ENCODE measurements around the gene TUBGCP2. TPM values are rescaled to one million over a fixed set of nuclear protein-coding genes. Genes with fewer than 3 reads are reported as not detected.

The TUBGCP2 gene
- polyA plus RNA-seq, 3 donors, result 25.9 to 78.6 (median 39.3) TPM

DNA sequence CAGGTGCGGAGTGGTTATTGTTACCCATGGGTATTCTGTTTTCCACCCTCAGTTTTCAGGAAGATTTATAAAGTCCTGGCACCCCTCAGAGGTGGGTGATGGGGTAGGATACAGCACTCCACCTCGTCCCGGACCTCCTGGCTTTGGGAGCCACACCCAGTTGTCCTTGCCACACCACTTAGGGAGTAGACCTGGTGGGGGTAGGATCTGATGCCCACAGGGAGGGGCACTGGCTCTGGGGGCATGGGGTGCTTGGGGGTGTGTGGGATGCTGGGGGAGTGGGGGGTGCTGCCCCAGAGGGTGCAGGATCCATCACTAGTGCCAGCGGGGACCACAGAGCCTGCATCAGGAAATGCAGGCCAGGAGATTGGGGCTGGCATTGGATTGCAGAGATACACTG, 4.5 kb upstream of the TUBGCP2 start:
- 67% methylated on average over 1 of the region's 4 CpGs for WGBS (ENCODE audit: insufficient coverage)
- H3K27me3 Mint-ChIP-seq (ENCODE audit: low read depth in 3 of 3), result peaks cover 5 to 9% (median 7%) of the 10 kb centered on the region in 3 donors
- H3K4me1 Mint-ChIP-seq, result peaks cover 6% of the 10 kb centered on the region
- TF ChIP-seq, protein P1, sequence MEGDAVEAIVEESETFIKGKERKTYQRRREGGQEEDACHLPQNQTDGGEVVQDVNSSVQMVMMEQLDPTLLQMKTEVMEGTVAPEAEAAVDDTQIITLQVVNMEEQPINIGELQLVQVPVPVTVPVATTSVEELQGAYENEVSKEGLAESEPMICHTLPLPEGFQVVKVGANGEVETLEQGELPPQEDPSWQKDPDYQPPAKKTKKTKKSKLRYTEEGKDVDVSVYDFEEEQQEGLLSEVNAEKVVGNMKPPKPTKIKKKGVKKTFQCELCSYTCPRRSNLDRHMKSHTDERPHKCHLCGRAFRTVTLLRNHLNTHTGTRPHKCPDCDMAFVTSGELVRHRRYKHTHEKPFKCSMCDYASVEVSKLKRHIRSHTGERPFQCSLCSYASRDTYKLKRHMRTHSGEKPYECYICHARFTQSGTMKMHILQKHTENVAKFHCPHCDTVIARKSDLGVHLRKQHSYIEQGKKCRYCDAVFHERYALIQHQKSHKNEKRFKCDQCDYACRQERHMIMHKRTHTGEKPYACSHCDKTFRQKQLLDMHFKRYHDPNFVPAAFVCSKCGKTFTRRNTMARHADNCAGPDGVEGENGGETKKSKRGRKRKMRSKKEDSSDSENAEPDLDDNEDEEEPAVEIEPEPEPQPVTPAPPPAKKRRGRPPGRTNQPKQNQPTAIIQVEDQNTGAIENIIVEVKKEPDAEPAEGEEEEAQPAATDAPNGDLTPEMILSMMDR (IDR thresholded peaks at IDR 0.05), result no peak
- H3K27ac Mint-ChIP-seq, result no peak overlapping the region
- H3K4me1 ChIP-seq (ENCODE audit: control insufficient read depth in 1 of 2, insufficient read depth in 2 of 2, low read length in 2 of 2), result peaks cover 5 to 7% of the 10 kb centered on the region in 2 donors
- no peak overlapping the region for H3K4me3 Mint-ChIP-seq
- no peaks in the 10 kb centered on the region for H3K9me3 ChIP-seq (replicated peaks in 1 of 2; ENCODE audit: control insufficient read depth in 1 of 2, insufficient read depth in 1 of 2, low read length in 2 of 2)
- H3K9ac ChIP-seq (ENCODE audit: insufficient read depth, low read length, poor library complexity, severe bottlenecking), result no peak overlapping the region
- peaks cover 25 to 40% of the 10 kb centered on the region in 2 donors for H3K36me3 ChIP-seq (replicated peaks in 1 of 2; ENCODE audit: control insufficient read depth in 1 of 2, insufficient read depth in 2 of 2, low read length in 2 of 2)
- H3K27me3 ChIP-seq (ENCODE audit: control insufficient read depth in 2 of 2, insufficient read depth in 2 of 2, low read length in 2 of 2), result no peaks in the 10 kb centered on the region
- H3K79me2 ChIP-seq (ENCODE audit: insufficient read depth, low read length), result peaks cover 11% of the 10 kb centered on the region
- H2AFZ ChIP-seq (ENCODE audit: insufficient read depth, low read depth, low read length, poor library complexity, severe bottlenecking), result no peak overlapping the region
- no peak overlapping the region for H3K27ac ChIP-seq (ENCODE audit: low read depth in 1 of 2, low read length in 2 of 2)
- peaks cover 37 to 42% of the 10 kb centered on the region in 2 donors for H3K36me3 Mint-ChIP-seq
- H3K4me3 ChIP-seq (replicated peaks in 1 of 3; ENCODE audit: low read depth in 2 of 3, low read length in 3 of 3), result no peak overlapping the region
- H3K4me2 ChIP-seq (replicated peaks; ENCODE audit: extremely low read depth, low read length, poor library complexity, severe bottlenecking), result no peak overlapping the region
- no peak for DNase-seq
- H3K9me3 Mint-ChIP-seq, result peaks cover 0 to 7% (median 6%) of the 10 kb centered on the region in 7 donors
- intact Hi-C loops (cut with micrococcal nuclease), result no loop called here
- H4K20me1 ChIP-seq (ENCODE audit: insufficient read depth, low read length), result peaks cover 10% of the 10 kb centered on the region

GRCh38 chr10:133312769-133313145, 4.1 kb upstream of the TUBGCP2 start:
- Histone ChIP-seq H3K9ac (ENCODE audit: insufficient read depth, low read length, poor library complexity, severe bottlenecking) (no peak overlapping the region), H3K4me1 (ENCODE audit: control insufficient read depth in 1 of 2, insufficient read depth in 2 of 2, low read length in 2 of 2) (peaks cover 9 to 11% of the 10 kb centered on the region in 2 donors), H3K36me3 (replicated peaks in 1 of 2; ENCODE audit: control insufficient read depth in 1 of 2, insufficient read depth in 2 of 2, low read length in 2 of 2) (peaks cover 25 to 40% of the 10 kb centered on the region in 2 donors), H3K27me3 (ENCODE audit: control insufficient read depth in 2 of 2, insufficient read depth in 2 of 2, low read length in 2 of 2) (no peaks in the 10 kb centered on the region), H4K20me1 (ENCODE audit: insufficient read depth, low read length) (peaks cover 10% of the 10 kb centered on the region), H3K9me3 (replicated peaks in 1 of 2; ENCODE audit: control insufficient read depth in 1 of 2, insufficient read depth in 1 of 2, low read length in 2 of 2) (no peaks in the 10 kb centered on the region), H2AFZ (ENCODE audit: insufficient read depth, low read depth, low read length, poor library complexity, severe bottlenecking) (no peak overlapping the region), H3K79me2 (ENCODE audit: insufficient read depth, low read length) (peaks cover 15% of the 10 kb centered on the region), H3K4me3 (replicated peaks in 1 of 3; ENCODE audit: low read depth in 2 of 3, low read length in 3 of 3) (no peak overlapping the region), H3K4me2 (replicated peaks; ENCODE audit: extremely low read depth, low read length, poor library complexity, severe bottlenecking) (no peak overlapping the region), H3K27ac (ENCODE audit: low read depth in 1 of 2, low read length in 2 of 2) (no peak overlapping the region)
- peaks cover 37 to 42% of the 10 kb centered on the region in 2 donors for H3K36me3 Mint-ChIP-seq
- H3K9me3 Mint-ChIP-seq, result peaks cover 0 to 7% (median 6%) of the 10 kb centered on the region in 7 donors
- TF ChIP-seq, protein P1 (IDR thresholded peaks at IDR 0.05), result no peak
- no peak overlapping the region for H3K27ac Mint-ChIP-seq
- no peak overlapping the region for H3K4me3 Mint-ChIP-seq
- WGBS (ENCODE audit: insufficient coverage), result 92% methylated on average over 5 of the region's 9 CpGs
- peaks cover 8% of the 10 kb centered on the region for H3K4me1 Mint-ChIP-seq
- H3K27me3 Mint-ChIP-seq (ENCODE audit: low read depth in 3 of 3), result peaks cover 5 to 9% (median 7%) of the 10 kb centered on the region in 3 donors
- no peak for DNase-seq
- intact Hi-C loops (cut with micrococcal nuclease), result no loop called here

Measured in CD14-positive monocyte (primary cell).